GM19324 (cell line): ENCODE measurements around the gene CTBP1.

Experiments used
- ATAC-seq: cut with Tn5 transposase; IDR thresholded peaks from one replicate; pipeline ENCODE4 v1.9.1; 2021; ENCODE audit warnings: mild to moderate bottlenecking, moderate library complexity; ENCODE audit not compliant: unreplicated experiment, low FRiP score

CTBP1 gene

DNA sequence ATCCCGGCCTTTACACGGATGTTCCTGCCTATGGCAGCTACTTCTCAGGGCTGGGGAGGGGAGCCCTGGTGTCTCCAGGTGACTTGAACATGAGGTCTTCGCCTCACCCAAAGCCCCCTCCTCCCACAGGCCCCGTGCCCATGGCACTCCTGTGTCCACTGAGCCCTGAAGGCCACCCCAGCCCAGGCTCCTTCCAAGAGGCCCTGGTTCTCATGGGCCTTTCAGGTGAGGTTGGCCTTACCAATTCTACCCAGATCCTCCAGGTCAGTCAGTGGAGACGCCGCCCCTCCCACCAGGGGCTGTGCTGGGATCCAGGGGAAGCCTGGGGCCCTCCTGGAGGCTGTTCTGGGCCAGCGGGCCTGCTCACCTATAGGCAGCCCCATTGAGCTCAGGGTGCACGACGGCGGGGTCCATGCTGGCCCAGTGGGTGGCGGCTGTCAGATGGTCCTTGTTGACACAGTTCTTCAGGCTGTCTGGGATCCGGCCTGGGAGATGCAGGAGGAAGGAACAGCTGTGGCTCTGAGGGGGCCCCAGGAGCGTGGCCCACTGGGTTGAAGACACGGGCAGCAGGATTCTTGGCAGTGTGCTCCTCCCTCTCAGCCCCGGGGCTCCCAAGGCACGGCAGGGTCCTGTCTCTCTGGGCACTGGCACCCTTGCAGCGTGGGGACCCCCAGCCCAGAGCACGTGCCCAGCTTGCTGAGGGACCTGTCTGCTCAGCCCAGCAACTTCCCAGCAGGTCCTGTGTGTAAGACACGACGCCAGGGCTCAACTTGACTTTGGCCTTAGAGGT lies 36.2 kb downstream of the CTBP1 start:
- ATAC-seq = no peak

DNA sequence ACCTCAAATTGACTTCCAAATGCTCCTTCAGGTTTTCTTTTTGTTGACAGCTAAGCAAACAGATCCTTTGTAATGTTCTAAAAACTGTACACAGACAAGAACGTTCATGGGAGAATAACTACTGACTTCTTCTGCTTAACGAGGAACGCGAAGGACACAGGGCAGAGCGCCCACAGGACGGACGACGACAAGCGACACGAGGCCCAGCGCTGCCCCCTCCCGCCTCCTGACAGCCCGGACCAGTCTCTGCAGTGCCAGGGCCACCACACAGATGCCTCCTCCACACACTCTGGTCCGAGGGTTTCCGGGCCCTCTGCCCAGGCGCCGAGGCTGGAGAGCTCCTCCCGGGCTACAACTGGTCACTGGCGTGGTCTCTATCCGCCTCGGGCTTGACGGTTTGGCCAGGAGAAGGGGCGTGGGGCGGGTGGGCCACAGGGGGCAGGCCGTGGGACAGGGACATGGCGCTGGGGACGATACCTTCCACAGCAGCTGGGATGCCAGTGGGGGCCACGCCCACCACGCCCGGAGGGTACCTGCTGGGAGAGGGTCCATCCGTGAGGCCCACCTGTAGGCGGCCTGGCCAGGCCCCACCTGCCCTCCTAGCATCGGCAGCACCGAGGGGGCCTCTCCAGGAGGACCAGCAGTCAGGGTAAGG lies 36.9 kb downstream of the CTBP1 start:
- no peak for ATAC-seq

DNA sequence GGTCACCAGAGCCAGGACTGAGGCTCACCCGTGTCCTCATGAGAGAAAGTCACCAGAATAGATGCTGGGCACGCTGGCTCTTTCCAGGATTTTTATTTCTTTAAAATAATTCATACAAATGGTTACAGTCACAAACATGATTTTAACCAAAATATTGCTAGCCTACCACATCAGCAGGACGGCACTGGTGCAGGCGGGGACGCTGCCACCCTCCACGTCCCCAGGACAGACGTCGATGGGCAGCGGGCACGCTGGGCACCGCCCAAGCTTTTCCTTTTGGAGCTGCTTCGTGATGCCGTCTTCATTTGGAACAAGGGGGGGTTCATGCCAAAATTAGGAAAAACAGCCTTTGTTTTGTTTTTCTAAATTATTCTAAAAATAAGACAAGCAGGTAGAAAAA lies 37.6 kb downstream of the CTBP1 start:
- ATAC-seq = no peak

DNA sequence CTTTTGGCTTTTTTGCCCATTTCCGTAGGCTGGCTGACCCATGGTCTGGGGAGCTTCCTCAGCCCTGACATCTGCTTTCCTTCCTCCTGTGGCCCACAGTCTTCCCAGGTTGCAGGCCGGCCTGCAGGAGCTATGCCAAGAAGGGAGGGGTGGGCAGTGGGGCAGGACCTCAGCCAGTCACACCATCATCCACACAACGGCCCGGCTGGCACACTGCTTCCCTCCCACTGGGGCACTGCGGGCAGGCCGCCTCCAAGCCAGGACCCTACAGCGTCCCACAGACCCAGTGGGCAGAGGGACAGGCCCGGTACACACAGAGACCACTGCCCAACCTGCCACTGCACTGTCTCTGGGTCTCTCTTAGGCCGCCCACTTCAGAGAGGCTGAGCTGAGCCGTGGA lies 38.0 kb downstream of the CTBP1 start:
- no peak for ATAC-seq

DNA sequence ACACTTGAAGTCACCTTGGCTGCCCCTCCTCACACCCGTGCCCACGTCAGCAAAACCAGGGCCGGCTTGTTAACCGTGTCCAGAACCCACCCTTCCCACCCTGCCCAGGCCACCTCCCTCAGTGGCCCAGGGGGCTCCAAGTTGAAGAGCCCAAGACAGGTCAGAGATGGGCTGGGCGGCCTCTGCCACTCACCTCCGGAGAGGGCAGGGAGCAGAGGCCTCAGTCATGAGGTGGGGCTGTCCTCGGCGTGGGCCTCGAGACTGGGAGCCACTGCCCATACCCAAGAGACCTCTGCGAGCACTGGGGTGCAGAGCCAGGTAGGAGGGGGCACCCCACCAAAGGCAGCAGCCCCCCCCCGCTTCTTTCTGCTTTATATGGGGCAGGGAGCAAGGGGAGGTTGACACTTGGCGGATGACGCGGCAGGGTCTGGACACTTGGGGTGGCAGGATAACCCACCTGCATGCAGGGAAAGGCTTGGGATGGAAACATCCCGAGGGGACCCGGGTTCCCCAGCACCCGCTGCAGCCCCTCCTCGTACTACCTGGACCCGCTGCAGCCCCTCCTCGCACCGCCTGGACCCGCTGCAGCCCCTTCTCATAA lies 38.6 kb downstream of the CTBP1 start:
- no peak for ATAC-seq

DNA sequence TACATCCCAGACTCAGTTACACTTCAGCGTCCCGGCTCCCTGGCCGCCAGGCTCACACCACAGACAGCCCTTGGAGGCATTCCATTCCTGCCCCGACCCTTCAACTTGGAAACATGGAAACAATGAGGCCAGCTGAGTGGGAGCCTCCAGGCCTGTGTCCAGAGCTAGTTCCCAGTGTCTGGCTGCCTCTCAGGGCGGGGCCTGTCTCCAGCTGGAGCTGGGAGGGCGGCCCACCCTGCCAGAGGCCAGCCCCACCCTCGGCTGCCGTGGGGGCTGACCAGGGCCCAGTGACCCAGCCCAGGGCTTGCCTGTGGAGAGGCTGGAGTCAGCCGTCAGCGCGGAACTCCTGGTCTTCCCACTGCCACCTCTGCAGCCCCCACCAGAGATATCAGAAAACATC lies 39.1 kb downstream of the CTBP1 start:
- ATAC-seq = no peak

DNA sequence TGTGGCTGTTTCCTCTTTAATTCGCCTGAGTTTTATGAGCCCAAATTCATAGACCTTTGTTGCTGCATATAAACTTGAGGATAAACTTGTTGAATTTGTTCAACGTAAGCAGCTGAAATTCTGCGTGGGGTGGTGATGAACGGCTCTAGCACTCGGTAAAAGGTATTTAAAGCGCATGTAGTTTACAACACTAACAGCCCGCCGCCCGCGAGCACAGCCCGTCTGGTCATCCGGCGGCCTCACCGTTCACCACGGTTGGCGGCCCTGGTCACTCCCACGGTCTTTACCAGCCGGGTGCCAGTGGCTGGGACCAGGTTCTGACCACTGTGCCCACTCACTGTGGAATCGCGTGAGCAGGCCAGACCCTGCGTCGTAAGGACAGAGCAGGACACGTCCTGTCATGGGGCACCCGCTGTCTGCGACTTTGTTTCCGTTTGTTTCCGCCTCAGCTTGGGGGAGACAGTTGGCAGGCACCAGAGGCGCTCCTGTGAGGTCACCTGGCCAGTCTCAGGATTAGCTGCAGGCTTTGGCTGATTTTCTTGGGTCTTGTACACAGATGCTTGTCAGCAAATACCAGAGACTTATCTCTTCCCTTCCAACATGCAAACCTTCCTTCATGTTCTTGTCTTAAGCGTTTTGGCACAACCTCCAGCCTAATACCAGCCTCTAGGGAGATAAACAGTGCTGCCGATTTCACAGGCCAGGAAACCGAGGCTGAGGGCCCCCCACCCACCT lies 39.8 kb downstream of the CTBP1 start:
- no peak for ATAC-seq

DNA sequence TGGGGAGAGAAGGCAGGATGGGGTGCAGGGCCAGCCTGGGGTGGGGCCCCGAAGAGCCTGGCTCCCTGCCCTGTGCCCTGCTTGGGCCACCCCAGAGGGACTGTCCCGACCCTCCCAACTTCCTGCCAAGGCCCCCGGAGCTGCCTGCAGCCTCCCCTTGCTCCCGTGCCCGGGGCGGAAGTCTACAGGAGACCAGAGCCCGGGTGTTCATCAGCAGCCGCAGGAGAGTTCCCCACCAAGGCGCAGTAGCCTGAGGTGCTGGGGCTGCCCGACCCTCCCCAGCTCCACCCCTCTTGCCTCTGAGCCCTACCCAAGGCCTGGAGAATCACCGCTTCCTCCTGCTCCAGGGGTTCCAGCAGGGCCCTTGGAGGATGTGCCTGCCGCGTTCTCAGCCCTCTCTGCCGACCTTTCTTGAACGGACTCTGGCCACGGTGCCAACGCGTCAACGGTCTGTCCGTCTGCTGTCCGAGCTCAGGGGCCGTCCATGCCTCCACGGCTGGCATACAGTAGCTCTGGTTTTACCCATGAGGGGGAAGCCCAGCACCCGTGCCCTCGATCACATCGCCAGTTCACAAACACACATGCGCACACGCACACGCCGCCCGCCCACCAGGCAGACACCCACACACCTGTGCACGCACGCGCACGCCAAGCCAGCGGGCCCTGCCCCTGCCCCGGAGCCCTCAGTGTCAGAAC lies 40.5 kb downstream of the CTBP1 start:
- ATAC-seq = no peak

DNA sequence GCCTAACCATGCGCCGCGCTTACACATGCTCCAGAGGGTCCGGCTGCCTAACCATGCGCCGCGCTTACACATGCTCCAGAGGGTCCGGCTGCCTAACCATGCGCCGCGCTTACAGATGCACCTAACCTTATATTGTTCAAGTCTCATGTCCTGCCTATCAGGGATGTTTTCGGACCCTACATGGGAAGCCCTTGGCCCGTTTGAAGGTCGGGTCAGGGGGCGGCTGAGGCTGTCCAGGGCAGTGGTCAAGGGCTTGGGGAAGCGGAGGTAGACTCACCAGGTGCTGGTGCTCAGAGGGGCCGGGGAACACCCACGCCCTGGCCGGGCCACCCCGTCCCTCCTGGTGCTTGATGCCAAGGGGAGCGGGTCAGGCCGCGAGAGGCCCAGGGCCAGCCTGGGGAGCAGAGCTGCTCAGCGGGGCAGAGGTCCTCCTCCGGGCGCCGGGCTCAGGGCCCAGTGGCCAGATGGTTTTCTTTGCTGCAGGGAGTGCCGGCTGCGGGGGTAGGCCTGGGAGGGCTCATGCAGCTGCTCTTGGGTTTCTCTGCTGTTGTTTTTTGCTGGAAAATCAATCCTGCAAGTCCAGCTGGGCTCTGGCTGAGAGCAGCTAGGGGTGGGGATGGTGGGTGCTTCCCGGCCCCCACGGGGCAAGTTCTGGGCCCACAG lies 41.2 kb downstream of the CTBP1 start:
- ATAC-seq = no peak

DNA sequence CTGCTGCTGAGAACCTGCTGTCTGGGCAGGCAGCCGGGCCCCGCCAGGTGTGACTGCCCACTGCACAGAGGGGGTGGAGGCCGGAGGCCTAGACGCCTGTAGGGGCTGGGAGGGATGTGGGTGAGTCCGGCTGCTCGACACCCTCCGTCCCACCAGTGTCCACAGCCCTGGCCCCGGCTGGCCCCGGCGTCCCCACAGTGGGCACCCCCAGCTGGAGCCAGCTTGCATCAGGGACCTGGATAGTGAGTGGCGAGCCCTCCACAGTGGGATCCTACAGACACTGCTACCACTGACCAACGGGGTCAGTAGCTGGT lies 41.8 kb downstream of the CTBP1 start:
- no peak for ATAC-seq

DNA sequence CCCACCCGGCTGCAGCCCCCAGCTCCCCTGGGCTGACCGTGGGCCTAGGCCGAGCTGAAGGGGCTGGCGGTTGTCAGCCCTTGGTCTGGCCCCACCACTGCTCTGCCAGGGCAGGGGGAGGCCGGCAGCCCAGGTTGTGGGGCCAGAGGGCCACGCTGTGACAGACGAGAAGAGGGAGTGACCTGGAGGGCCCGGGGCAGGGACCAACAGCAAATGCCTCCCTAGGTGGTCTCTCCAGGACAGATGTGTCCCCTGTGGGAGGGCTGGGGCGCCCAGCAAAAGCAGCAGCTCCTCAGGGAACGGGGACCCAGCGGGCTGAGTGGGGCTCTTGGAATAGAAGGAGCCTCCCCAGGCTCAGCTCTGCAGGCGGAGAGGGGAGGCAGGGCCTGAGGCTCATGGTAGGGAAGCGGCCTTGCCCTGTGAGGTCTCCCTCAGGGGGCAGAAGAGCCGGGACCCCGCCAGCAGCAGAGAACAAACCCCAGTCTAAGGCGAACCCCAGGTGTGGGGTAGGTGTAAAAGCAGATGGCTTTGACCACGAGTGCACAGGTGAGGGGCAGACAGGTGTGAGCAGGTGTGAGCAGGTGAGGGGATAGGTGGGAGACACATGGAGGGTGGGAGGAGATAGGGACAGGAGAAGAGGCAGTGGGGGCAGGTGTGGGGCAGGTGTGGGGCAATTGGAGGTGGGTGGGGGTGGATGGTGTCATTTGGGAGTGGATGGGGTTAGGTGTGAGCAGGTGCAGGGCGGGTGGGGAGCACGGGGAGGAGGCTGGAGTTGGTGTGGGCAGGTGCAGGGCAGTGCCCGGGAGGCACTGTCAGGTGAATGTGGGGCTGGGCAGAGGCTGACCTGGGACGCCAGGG lies 42.4 kb downstream of the CTBP1 start:
- no peak for ATAC-seq

DNA sequence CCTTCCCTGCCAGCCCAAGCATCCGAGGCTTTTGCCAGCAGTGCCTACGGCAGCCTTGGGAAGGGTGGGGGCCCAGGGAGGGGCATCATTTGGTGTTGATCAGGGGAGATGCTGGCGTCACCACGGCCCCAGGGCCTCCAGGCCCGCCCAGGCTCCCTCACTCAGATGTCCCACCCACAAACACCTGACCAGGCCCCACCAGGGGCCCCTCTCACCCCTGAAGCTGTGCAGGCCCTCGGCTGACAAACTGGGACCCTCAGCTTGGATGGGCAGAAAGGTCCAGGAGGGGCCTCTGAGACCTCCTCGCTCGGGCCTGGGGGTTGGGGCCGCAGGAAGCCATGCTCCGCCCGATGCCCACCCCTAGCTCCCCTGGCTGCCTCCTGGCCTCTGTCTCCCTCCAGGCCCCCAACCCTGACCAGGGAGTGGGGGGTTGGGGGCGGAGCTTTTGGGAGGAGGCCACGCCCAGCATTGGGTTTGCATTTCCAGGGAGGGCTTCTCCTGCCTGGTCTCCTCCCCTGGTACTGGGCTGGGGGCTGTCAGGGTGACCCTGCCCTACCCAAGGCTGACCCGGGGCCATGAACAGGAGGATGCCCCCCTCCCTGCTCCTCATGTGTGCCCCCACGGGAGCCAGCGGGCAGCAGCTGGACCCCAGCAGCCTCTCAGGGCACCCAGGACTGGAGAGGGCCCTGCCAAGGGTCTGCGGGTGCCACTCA lies 43.2 kb downstream of the CTBP1 start:
- ATAC-seq = no peak

DNA sequence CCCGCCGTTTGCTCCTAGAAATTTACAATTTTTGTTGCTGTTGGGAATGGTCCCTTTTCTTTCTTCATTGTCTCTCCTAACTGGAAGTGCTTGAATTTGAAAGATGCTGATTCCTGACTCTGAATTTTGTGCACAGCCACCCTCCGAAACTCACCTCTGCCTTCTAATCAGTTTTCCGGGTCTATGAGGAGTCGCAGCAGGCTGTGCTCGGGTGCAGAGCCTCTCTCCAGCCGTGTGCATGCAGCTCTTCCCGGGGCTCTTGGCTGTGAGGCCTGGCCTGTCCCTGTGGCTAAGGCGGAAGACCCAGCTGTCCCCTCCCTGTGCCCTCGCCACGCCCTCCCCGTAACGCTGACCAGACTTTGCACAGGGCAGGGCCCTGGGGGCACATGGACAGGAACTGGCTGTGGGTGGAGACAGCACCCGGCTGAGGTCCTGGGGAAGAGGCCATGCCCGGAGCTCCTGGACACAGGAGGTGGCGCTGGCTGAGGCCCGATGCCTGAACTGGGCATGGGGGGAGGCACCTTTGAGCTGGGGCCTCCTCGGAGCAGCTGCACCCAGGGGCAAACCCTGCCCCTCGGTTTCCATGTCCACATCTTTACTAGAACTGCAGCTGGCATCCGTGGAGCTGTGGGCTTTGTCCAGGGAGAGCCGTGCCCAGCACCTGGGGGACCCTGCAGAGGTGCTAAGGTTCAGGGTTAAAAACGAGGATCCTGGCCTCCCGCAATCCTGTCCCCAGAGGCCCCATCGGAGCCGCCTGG lies 43.9 kb downstream of the CTBP1 start:
- ATAC-seq = no peak

DNA sequence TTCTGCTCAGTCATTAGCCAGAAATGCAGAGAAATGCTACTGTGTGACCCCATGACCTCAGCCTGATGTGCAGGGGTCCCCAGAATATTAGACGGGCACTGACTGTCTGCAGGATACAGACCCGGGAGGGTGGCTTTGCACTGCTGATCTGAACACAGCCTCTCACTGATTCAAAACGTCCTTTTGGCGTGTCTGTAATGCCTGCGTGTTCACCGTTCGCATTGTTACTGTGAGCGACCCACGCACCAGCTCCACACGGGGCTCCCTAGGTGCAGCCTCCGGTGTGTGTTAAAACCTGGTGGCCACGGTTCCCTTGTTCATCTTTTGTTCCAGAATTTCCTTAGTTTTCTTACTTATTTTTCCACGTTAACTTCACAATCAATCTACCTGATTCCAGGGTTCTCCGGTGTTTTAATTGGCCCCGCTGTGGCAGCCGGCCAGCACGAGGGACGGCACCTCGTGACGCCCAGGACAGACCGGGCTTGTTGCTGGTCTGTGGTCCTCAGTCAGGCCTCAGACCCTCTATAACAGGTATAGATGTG lies 44.6 kb downstream of the CTBP1 start:
- no peak for ATAC-seq

DNA sequence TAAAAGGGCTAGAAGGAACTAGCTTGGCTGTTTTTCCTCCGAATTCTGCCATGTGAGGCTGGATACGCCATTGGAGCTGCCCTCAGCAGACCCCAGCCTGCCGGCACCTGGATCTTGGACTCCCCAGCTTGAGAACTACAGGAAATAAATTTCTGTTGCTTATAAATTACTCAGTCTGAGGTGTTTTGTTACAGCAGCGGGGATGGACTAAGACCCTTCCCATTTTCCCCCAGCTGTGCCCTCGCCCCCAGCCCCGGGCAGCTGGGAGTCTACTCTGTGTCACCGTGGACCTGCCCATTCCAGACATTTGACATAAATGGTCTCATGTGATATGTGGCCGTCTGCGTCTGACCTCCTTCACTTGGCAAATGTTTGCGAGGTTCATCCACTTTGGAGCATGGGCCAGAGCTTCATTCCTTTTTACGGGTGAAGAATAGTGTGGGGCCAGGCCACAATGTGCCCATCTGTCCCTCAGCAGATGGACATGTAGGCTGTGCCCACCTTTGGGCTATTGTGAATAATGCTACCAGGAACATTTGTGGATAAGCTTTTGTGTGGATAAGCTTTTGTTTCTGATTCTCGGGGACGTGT lies 45.8 kb downstream of the CTBP1 start:
- no peak for ATAC-seq

DNA sequence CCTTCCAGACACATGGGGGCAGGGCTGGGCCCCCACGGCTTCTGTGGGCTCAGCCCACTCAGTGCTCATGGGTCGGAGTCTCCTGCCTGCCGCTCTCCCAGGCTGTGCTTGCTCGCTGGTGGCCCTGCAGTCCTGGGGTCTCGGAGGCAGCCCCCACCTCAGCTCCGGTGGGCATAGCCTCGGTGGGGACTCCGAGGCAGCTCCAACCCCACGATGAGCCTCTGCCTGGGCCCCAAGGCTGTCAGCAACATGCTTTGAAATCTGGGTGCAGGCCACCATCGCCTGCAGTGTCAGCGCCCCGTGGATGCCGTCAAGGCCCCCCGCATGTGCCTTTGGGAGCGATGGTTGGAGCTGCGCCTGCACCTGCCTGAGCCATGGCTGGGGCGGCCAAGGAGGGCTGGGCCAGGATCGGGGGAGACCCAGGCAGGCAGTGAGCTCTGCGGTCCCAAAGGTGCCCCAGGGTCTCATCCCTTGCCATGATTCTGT lies 46.4 kb downstream of the CTBP1 start:
- no peak for ATAC-seq

DNA sequence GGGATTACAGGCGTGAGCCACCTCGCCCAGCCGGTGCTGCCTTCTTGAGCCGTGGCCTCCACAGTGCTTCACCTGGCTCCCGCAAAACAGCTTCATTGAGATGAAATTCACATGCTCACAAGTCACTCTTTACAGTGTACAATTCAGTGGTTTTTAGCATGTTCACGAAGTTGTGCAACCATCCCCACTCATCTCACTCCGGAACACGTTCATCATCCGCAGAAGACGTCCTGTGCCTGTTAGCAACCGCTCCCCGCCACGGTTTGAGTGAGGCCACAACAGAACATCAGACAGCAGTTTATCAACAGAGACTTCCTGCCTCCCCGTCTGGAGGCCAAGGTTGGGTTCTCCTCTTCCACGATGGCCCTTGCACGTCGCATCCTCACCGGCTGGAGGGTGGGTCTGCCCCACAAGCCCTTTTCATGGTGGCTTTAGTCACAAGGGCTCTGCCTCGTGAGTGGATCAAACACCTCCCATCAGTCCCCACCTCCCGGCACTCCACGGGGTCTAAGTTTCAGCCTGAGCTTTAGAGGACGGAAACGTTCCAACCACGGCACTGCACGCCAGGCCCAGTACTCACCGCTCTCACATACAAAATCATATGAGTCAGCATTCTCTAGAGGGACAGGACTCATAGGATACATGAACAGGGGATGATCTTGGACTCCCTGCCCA lies 46.9 kb downstream of the CTBP1 start:
- ATAC-seq = no peak
